OCI-LY3 (cell line): ENCODE measurements around the gene NDUFAF5.

Experiments used
- H2AFZ ChIP-seq: fragments of 200-600, 300-600 bp; shearing (Covaris generic); 2 replicates; pipeline ENCODE4 v1.6.0; 2014; ENCODE audit warnings: antibody characterized with exemption, low read depth, low read length
- H3K27ac ChIP-seq: fragments of 200-600, 300-600 bp; sonication (generic); 2 replicates; pipeline ENCODE4 v1.5.1; 2014; ENCODE audit warnings: mild to moderate bottlenecking, low read length, moderate library complexity, mixed read lengths
- H3K27me3 ChIP-seq: fragments of 200-600, 300-600 bp; sonication (generic); 2 replicates; pipeline ENCODE4 v1.6.1; 2014; ENCODE audit warnings: low read depth, low read length, mixed read lengths
- H3K36me3 ChIP-seq: fragments of 200-600, 300-600 bp; sonication (generic); replicated peaks from 2 replicates; pipeline ENCODE3; 2014; ENCODE audit warnings: low read depth, low read length, mixed read lengths
- H3K4me1 ChIP-seq: fragments of 300-600, 200-600 bp; sonication (generic); 2 replicates; pipeline ENCODE4 v1.6.1; 2014; ENCODE audit warnings: low read length, mixed read lengths
- H3K4me2 ChIP-seq: fragments of 200-600, 300-600 bp; sonication (generic); 2 replicates; pipeline ENCODE4 v1.6.1; 2014; ENCODE audit warnings: low read length, mixed read lengths
- H3K4me3 ChIP-seq: fragments of 300-600, 200-600 bp; sonication (generic); 2 replicates; pipeline ENCODE4 v1.5.1; 2014; ENCODE audit warnings: antibody characterized with exemption, mild to moderate bottlenecking, low read length, moderate library complexity
- H3K79me2 ChIP-seq: fragments of 300-600, 200-600 bp; shearing (Covaris generic); 2 replicates; pipeline ENCODE4 v1.6.1; 2014; ENCODE audit warnings: mild to moderate bottlenecking, low read length, mixed read lengths
- H3K9ac ChIP-seq: fragments of 300-600, 200-600 bp; shearing (Covaris generic); 2 replicates; pipeline ENCODE4 v1.6.0; 2014; ENCODE audit warnings: mild to moderate bottlenecking, low read length, moderate library complexity
- H3K9me3 ChIP-seq: fragments of 200-600, 300-600 bp; shearing (Covaris generic); 2 replicates; pipeline ENCODE4 v1.6.1; 2014; ENCODE audit warnings: low read length, mixed read lengths; ENCODE audit not compliant: insufficient read depth
- H4K20me1 ChIP-seq: fragments of 200-600, 300-600 bp; sonication (generic); 2 replicates; pipeline ENCODE4 v1.6.1; 2016; ENCODE audit warnings: low read length, mixed read lengths; ENCODE audit not compliant: insufficient read depth
- CTCF ChIP-seq: fragments of 200-600, 300-600 bp; sonication (generic); IDR thresholded peaks from 2 replicates; pipeline ENCODE4 v1.5.1; 2014; ENCODE audit warnings: antibody characterized with exemption, low read length, low read depth
- EZH2phosphoT487 ChIP-seq: fragments of 200-600 bp; shearing (Covaris generic); IDR thresholded peaks from 2 replicates; pipeline ENCODE4 v1.6.1; 2018; ENCODE audit warnings: antibody characterized with exemption, mixed run types, low read depth

NDUFAF5 gene

GRCh38 chr20:13770141-13770540, 14.7 kb upstream of the NDUFAF5 start:
- Histone ChIP-seq H3K4me3 (no peak overlapping the region), H2AFZ (no peak overlapping the region), H3K9me3 (peaks cover 16% of the 10 kb centered on the region; the same call in 1 of the 2 replicates), H3K79me2 (peaks cover 4% of the 10 kb centered on the region; the same call in 1 of the 2 replicates), H4K20me1 (peaks cover 7% of the 10 kb centered on the region; the same call in 1 of the 2 replicates), H3K27me3 (no peaks in the 10 kb centered on the region), H3K27ac (no peak overlapping the region), H3K4me1 (no peaks in the 10 kb centered on the region), H3K4me2 (no peak overlapping the region), H3K36me3 (peaks cover 78% of the 10 kb centered on the region), H3K9ac (no peak overlapping the region)
- TF ChIP-seq EZH2phosphoT487 (no peak), CTCF (no peak)

- H3K36me3 ChIP-seq: peaks cover 77% of the 10 kb centered on the region
- H3K4me1 ChIP-seq: no peaks in the 10 kb centered on the region
- H4K20me1 ChIP-seq: peaks cover 7% of the 10 kb centered on the region; the same call in 1 of the 2 replicates
- H3K9ac ChIP-seq: no peak overlapping the region
- H3K79me2 ChIP-seq: peaks cover 4% of the 10 kb centered on the region; the same call in 1 of the 2 replicates
- no peak overlapping the region for H3K4me3 ChIP-seq
- H2AFZ ChIP-seq: no peak overlapping the region
- H3K4me2 ChIP-seq: no peak overlapping the region
- 0 out of 2 replicates have a peak, but pooled peaks cover 1% of the 10 kb centered on the region for H3K9me3 ChIP-seq
- no peak for TF ChIP-seq EZH2phosphoT487
- TF ChIP-seq CTCF: peak; percentile 64
- no peak overlapping the region for H3K27ac ChIP-seq
- no peaks in the 10 kb centered on the region for H3K27me3 ChIP-seq
These were observed 12.9 kb upstream of the NDUFAF5 start for GRCh38 chr20:13771853-13772453.

- Histone ChIP-seq H3K27me3 (no peaks in the 10 kb centered on the region), H4K20me1 (peaks cover 7% of the 10 kb centered on the region; the same call in 1 of the 2 replicates), H2AFZ (no peak overlapping the region), H3K36me3 (peaks cover 77% of the 10 kb centered on the region), H3K4me1 (no peaks in the 10 kb centered on the region), H3K27ac (no peak overlapping the region), H3K9ac (no peak overlapping the region), H3K9me3 (no peaks in the 10 kb centered on the region), H3K4me2 (no peak overlapping the region), H3K79me2 (peaks cover 4% of the 10 kb centered on the region; the same call in 1 of the 2 replicates), H3K4me3 (no peak overlapping the region)
- no peak for TF ChIP-seq CTCF
- no peak for TF ChIP-seq EZH2phosphoT487
These were observed 12.3 kb upstream of the NDUFAF5 start for GRCh38 chr20:13772529-13772928.

- peaks cover 30% of the 10 kb centered on the region for H3K79me2 ChIP-seq
- peaks cover 7% of the 10 kb centered on the region; the same call in 1 of the 2 replicates for H4K20me1 ChIP-seq
- H3K9ac ChIP-seq: no peak overlapping the region
- H3K27me3 ChIP-seq: no peaks in the 10 kb centered on the region
- peaks cover 73% of the 10 kb centered on the region for H3K36me3 ChIP-seq
- H3K9me3 ChIP-seq: no peaks in the 10 kb centered on the region
- no peak overlapping the region for H3K27ac ChIP-seq
- TF ChIP-seq CTCF (no peak), EZH2phosphoT487 (no peak)
- H3K4me2 ChIP-seq: no peak overlapping the region
- no peaks in the 10 kb centered on the region for H3K4me1 ChIP-seq
- H2AFZ ChIP-seq: no peak overlapping the region
- no peak overlapping the region for H3K4me3 ChIP-seq
These were observed 9.0 kb upstream of the NDUFAF5 start for GRCh38 chr20:13775867-13776266.
